H9 (cell line): Measurements from ENCODE around the gene HIF1A. TPM values are rescaled to one million over a fixed set of nuclear protein-coding genes. Genes with fewer than 3 reads are reported as not detected.
A peak's percentile ranks its signal among the peaks of the same experiment; 100 is the strongest.

Experiments used
- DNase-seq: peaks from one replicate; pipeline ENCODE4 v3.0.0-alpha.2; 2017
- H2AFZ ChIP-seq: one replicate; pipeline ENCODE4 v1.6.1; 2013; ENCODE audit warnings: mild to moderate bottlenecking, low read length, control low read depth, moderate library complexity
- H2AK5ac ChIP-seq: 2 replicates; pipeline ENCODE4 v1.6.1; 2013; ENCODE audit warnings: low read length, control low read depth, mixed read lengths; ENCODE audit not compliant: insufficient read length
- H2BK120ac ChIP-seq: one replicate; pipeline ENCODE4 v1.6.1; 2013; ENCODE audit warnings: low read depth, mild to moderate bottlenecking, low read length, control low read depth, inconsistent platforms; ENCODE audit not compliant: poor library complexity, severe bottlenecking
- H2BK12ac ChIP-seq: 2 replicates; pipeline ENCODE4 v1.6.1; 2013; ENCODE audit warnings: low read length, control low read depth, mixed read lengths, low read depth; ENCODE audit not compliant: insufficient read length
- H2BK15ac ChIP-seq: 2 replicates; pipeline ENCODE4 v1.6.1; 2013; ENCODE audit warnings: low read depth, low read length, control low read depth
- H2BK20ac ChIP-seq: one replicate; pipeline ENCODE4 v1.6.1; 2013; ENCODE audit warnings: low read depth, mild to moderate bottlenecking, low read length, control low read depth, inconsistent platforms; ENCODE audit not compliant: poor library complexity, severe bottlenecking
- H2BK5ac ChIP-seq: 2 replicates; pipeline ENCODE4 v1.6.1; 2013; ENCODE audit warnings: low read length, control low read depth, mixed read lengths; ENCODE audit not compliant: insufficient read length
- H3K14ac ChIP-seq: 2 replicates; pipeline ENCODE4 v1.6.1; 2013; ENCODE audit warnings: low read length, control low read depth; ENCODE audit not compliant: insufficient read depth
- H3K18ac ChIP-seq: 2 replicates; pipeline ENCODE4 v1.6.1; 2013; ENCODE audit warnings: low read depth, mild to moderate bottlenecking, mixed read lengths, low read length, control low read depth; ENCODE audit not compliant: insufficient read length
- H3K23ac ChIP-seq: 2 replicates; pipeline ENCODE4 v1.6.1; 2013; ENCODE audit warnings: low read length, control low read depth, mixed read lengths, low read depth; ENCODE audit not compliant: insufficient read length
- H3K23me2 ChIP-seq: 2 replicates; pipeline ENCODE4 v1.6.1; 2013; ENCODE audit warnings: low read depth, mild to moderate bottlenecking, mixed read lengths, low read length, control low read depth; ENCODE audit not compliant: insufficient read length, poor library complexity, severe bottlenecking
- H3K27ac ChIP-seq: 2 replicates; pipeline ENCODE4 v1.5.1; 2013; ENCODE audit warnings: low read length, control low read depth, mixed read lengths, low read depth; ENCODE audit not compliant: insufficient read length
- H3K27me3 ChIP-seq: 2 replicates; pipeline ENCODE4 v1.6.1; 2013; ENCODE audit warnings: low read length, control low read depth, inconsistent platforms; ENCODE audit not compliant: insufficient read depth
- H3K4ac ChIP-seq: 2 replicates; pipeline ENCODE4 v1.6.1; 2013; ENCODE audit warnings: low read depth, mild to moderate bottlenecking, control low read depth, inconsistent platforms, low read length, moderate library complexity
- H3K4me1 ChIP-seq: 2 replicates; pipeline ENCODE4 v1.6.1; 2013; ENCODE audit warnings: low read length, control low read depth, inconsistent platforms; ENCODE audit not compliant: insufficient read depth
- H3K4me2 ChIP-seq: 2 replicates; pipeline ENCODE4 v1.6.1; 2013; ENCODE audit warnings: low read length, control low read depth, mixed read lengths; ENCODE audit not compliant: insufficient read length, insufficient read depth
- H3K56ac ChIP-seq: 2 replicates; pipeline ENCODE4 v1.6.1; 2013; ENCODE audit warnings: low read depth, mild to moderate bottlenecking, mixed read lengths, low read length, control low read depth; ENCODE audit not compliant: insufficient read length
- H3K79me1 ChIP-seq: 2 replicates; pipeline ENCODE4 v1.6.1; 2013; ENCODE audit warnings: low read depth, mild to moderate bottlenecking, moderate library complexity, low read length, control low read depth, inconsistent platforms; ENCODE audit not compliant: insufficient read depth, poor library complexity, severe bottlenecking
- H3K79me2 ChIP-seq: 2 replicates; pipeline ENCODE4 v1.6.1; 2013; ENCODE audit warnings: low read length, control low read depth, inconsistent platforms; ENCODE audit not compliant: insufficient read depth
- H3K9ac ChIP-seq: 2 replicates; pipeline ENCODE4 v1.6.1; 2013; ENCODE audit warnings: low read length, control low read depth, mixed read lengths; ENCODE audit not compliant: insufficient read length; ENCODE audit errors: extremely low read depth
- H3K9me3 ChIP-seq: one replicate; pipeline ENCODE4 v1.6.1; 2013; ENCODE audit warnings: low read depth, low read length, inconsistent platforms; ENCODE audit not compliant: control insufficient read depth
- H3T11ph ChIP-seq: one replicate; pipeline ENCODE4 v1.6.1; 2013; ENCODE audit warnings: mild to moderate bottlenecking, low read length, control low read depth, inconsistent platforms
- H4K20me1 ChIP-seq: one replicate; pipeline ENCODE4 v1.6.1; 2013; ENCODE audit not compliant: control insufficient read depth, insufficient read length, insufficient read depth
- H4K5ac ChIP-seq: 2 replicates; pipeline ENCODE4 v1.6.1; 2013; ENCODE audit warnings: low read depth, mild to moderate bottlenecking, mixed read lengths, low read length, control low read depth; ENCODE audit not compliant: insufficient read length
- H4K8ac ChIP-seq: replicated peaks from 2 replicates; pipeline ENCODE4 v1.6.1; 2013; ENCODE audit warnings: low read length, control low read depth, mixed read lengths, low read depth; ENCODE audit not compliant: insufficient read length
- H4K91ac ChIP-seq: 2 replicates; pipeline ENCODE4 v1.6.1; 2013; ENCODE audit warnings: low read depth, mild to moderate bottlenecking, moderate library complexity, mixed read lengths, low read length, control low read depth; ENCODE audit not compliant: insufficient read length
- H3K27ac Mint-ChIP-seq, 3 experiments: 2 replicates in 2 of 3; 3 replicates in 1 of 3; pipeline ENCODE4 v1.8.0; 2020 to 2021; ENCODE audit warnings: mixed read lengths in 3 of 3, mild to moderate bottlenecking in 1 of 3, moderate library complexity in 1 of 3
- H3K27me3 Mint-ChIP-seq: 2 replicates; pipeline ENCODE4 v1.8.0; 2021; ENCODE audit warnings: low read depth, mild to moderate bottlenecking, moderate library complexity, mixed read lengths
- H3K36me3 Mint-ChIP-seq, 3 experiments: 2 replicates in 2 of 3; 3 replicates in 1 of 3; pipeline ENCODE4 v1.8.0; 2020 to 2021; ENCODE audit warnings: low read depth in 3 of 3, mixed read lengths in 3 of 3; ENCODE audit not compliant: insufficient read depth in 1 of 3
- H3K4me1 Mint-ChIP-seq, 2 experiments: 2 replicates each; pipeline ENCODE4 v1.8.0; 2020; ENCODE audit warnings: mixed read lengths in 2 of 2
- H3K4me3 Mint-ChIP-seq, 2 experiments: 2 replicates in 1 of 2; 3 replicates in 1 of 2; pipeline ENCODE4 v1.8.0; 2020 to 2021; ENCODE audit warnings: mild to moderate bottlenecking in 2 of 2, mixed read lengths in 2 of 2, moderate library complexity in 1 of 2
- H3K9me3 Mint-ChIP-seq, 2 experiments: 2 replicates in 1 of 2; 3 replicates in 1 of 2; pipeline ENCODE4 v1.8.0; 2020; ENCODE audit warnings: mild to moderate bottlenecking in 2 of 2, mixed read lengths in 2 of 2, moderate library complexity in 1 of 2
- WGBS: extraction: QIAGEN DNeasy Blood & Tissue Kit; methylation state at CpG from one replicate; pipeline ENCODE4 v1.1.7; 2013; ENCODE audit warnings: missing lambda C conversion rate, low lambda C conversion rate, mixed read lengths; ENCODE audit not compliant: insufficient read length; ENCODE audit errors: extremely low coverage; 5-methylcytosine and 5-hydroxymethylcytosine counted together
- total RNA-seq: library from RNA; stranded (reverse); gene quantifications from 2 replicates; pipeline ENCODE4 v1.2.1, GENCODE V29; 2021
- TF ChIP-seq, protein P1 (sequence below): fragments of 200-600 bp; sonication (generic); conservative IDR thresholded peaks from 3 replicates; pipeline ENCODE4 v1.8.0; 2021; ENCODE audit warnings: antibody characterized with exemption, mild to moderate bottlenecking

HIF1A gene
- total RNA-seq, 1 experiment from 2014 or later, result 154 TPM

DNA sequence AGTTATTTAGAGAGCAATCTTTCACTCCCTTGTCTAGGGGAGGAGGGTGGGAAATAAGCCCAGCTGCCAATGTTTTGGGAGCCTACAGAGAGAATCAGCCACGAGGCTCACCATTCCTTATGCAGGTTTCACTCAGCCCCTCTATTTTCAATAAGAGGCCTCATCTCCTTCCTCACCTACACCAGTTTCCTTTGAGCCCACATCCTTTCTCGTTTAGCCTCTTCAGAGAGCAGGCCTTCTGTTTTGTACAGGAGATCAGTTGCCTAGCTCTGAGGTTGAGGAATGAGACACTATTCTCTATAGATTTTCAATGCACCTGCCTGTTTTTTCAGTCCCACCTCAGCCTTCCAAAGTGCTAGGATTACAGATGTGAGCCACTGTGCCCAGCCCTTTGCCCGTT, 84.8 kb downstream of the HIF1A start:
- H3K14ac ChIP-seq, result no peak overlapping the region
- no peak overlapping the region for H2BK15ac ChIP-seq
- no peak overlapping the region for H2BK12ac ChIP-seq
- H2BK120ac ChIP-seq, result no peak overlapping the region
- H2BK20ac ChIP-seq, result no peak overlapping the region
- no peaks in the 10 kb centered on the region for H3K9me3 ChIP-seq
- no peak overlapping the region for H3T11ph ChIP-seq
- H3K79me1 ChIP-seq, result no peaks in the 10 kb centered on the region
- TF ChIP-seq, protein P1, sequence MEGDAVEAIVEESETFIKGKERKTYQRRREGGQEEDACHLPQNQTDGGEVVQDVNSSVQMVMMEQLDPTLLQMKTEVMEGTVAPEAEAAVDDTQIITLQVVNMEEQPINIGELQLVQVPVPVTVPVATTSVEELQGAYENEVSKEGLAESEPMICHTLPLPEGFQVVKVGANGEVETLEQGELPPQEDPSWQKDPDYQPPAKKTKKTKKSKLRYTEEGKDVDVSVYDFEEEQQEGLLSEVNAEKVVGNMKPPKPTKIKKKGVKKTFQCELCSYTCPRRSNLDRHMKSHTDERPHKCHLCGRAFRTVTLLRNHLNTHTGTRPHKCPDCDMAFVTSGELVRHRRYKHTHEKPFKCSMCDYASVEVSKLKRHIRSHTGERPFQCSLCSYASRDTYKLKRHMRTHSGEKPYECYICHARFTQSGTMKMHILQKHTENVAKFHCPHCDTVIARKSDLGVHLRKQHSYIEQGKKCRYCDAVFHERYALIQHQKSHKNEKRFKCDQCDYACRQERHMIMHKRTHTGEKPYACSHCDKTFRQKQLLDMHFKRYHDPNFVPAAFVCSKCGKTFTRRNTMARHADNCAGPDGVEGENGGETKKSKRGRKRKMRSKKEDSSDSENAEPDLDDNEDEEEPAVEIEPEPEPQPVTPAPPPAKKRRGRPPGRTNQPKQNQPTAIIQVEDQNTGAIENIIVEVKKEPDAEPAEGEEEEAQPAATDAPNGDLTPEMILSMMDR, result no peak
- H3K36me3 Mint-ChIP-seq, result peaks cover 30 to 84% (median 80%) of the 10 kb centered on the region in 3 experiments; a peak in 6 of 7 replicates
- H3K79me2 ChIP-seq, result no peaks in the 10 kb centered on the region
- H3K56ac ChIP-seq, result no peak overlapping the region
- WGBS, result no CpG with 5 or more reads among the region's 3 CpGs
- H4K20me1 ChIP-seq, result no peaks in the 10 kb centered on the region
- no peak overlapping the region for H2AFZ ChIP-seq
- no peak overlapping the region for H2AK5ac ChIP-seq
- H3K4me2 ChIP-seq, result no peak overlapping the region
- no peaks in the 10 kb centered on the region for H3K9me3 Mint-ChIP-seq
- H4K8ac ChIP-seq, result no peak overlapping the region
- peak overlapping the region in 1 of 3 experiments; percentile 39; a peak in 2 of 7 replicates for H3K27ac Mint-ChIP-seq
- H3K4me1 Mint-ChIP-seq, result no peaks in the 10 kb centered on the region
- no peaks in the 10 kb centered on the region for H3K27me3 Mint-ChIP-seq
- no peak overlapping the region for H2BK5ac ChIP-seq
- no peak overlapping the region for H3K9ac ChIP-seq
- H3K27me3 ChIP-seq, result no peaks in the 10 kb centered on the region
- no peak overlapping the region for H3K27ac ChIP-seq
- no peak overlapping the region for H4K5ac ChIP-seq
- no peak overlapping the region for H4K91ac ChIP-seq
- H3K4me3 Mint-ChIP-seq, result no peak overlapping the region
- H3K18ac ChIP-seq, result no peak overlapping the region
- DNase-seq, result no peak
- no peak overlapping the region for H3K4ac ChIP-seq
- H3K23me2 ChIP-seq, result no peaks in the 10 kb centered on the region
- no peak overlapping the region for H3K23ac ChIP-seq
- no peaks in the 10 kb centered on the region for H3K4me1 ChIP-seq
